ENCODE measurements around the gene NSD2.
"Not testable (repeated sequence)": the region's sequence is repeated elsewhere in the genome, so short reads cannot be mapped to it uniquely, and the experiment has no call there.

The NSD2 gene

GRCh38 chr4:1900624-1901023 is 29.4 kb downstream of the NSD2 start:
- no peak for DNase-seq

GRCh38 chr4:1901127-1901526 is 29.9 kb downstream of the NSD2 start:
- no peak for DNase-seq

DNA sequence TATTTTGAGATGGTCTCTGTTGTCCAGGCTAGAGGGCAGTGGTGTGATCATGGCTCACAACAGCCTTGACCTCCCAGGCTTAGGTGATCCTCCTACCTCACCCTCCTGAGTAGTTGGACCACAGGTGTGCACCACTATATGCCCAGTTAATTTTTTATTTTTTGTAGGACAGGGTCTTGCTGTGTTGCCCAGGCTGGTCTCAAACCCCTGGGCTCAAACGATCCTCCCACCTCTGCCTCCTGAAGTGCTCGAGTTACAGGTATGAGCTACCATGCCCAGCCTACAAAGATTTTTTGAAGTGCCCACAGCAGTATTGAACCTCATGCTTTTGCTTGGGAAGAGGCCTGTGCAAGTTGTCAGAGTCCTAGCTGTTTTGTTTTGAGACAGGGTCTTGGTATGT is 31.1 kb downstream of the NSD2 start:
- no peak for DNase-seq

DNA sequence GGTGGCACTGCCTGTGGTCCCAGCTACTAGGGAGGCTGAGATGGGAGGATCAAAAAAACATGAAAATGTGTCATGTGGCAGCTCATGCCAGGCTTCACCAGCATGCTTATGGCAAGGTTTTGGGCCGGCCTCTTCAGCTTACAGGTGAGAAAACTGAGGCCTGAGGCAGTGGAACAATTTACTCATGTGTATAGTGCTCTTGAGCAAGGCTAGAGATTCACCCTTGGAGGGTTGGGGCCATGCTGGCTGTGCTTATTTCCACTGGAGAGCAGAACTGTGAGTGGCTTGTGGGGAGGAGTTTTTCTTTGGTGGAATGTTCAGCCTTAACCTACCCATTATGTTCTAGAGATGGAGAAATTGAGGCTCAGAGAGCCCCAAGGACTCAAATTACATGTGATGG is 31.8 kb downstream of the NSD2 start:
- no peak for DNase-seq

- no peak for DNase-seq
These were observed 32.8 kb downstream of the NSD2 start for GRCh38 chr4:1904042-1904441.

DNA sequence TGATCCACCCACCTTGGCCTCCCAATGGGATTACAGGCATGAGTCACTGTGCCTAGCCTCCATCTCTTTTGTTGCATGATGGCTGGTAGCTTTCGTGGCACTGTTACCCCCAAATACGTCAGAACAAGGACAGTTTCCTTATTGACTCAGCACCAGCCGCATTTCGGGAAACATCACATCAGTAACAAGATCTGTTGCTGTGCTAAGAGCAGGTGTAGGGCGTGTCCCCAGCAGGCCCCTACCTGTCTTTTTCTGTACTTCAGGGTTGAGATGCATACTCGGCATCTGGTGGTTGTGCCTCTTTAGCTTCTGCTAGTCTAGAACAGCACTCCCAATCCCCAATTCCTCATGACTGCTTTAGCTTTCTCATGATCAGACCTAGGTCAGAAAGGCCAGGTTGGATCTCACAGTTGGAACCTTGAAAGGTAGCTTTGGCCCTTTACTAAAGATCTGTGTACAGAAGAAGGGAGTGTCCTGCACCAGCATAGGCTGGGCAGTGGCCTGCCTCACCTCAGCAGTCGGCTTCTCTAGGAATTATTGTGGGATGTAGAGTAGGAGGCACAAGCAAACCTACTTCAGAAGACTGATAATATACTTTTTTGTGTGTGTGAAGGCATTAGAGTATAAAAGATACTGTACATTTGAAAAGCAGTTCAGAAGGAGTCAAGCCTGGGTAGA is 36.8 kb downstream of the NSD2 start:
- no peak for DNase-seq

DNA sequence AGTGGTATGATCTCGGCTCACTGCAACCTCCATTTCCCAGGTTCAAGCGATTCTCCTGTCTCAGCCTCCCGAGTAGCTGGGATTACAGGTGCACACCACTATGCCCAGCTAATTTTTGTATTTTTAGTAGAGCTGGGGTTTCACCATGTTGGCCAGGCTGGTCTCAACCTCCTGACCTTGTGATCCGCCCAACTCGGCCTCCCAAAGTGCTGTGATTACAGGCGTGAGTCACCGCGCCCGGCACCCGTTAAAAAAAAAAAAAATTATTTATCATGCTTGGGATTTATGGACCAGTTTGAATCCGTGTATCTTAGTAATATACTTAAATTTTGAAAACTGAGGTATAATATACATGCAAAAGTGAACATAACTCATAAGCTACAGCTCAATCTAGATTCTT is 38.5 kb downstream of the NSD2 start:
- not testable (repeated sequence) for DNase-seq

GRCh38 chr4:1910643-1911042 is 39.5 kb downstream of the NSD2 start:
- no peak for DNase-seq

GRCh38 chr4:1911316-1911715 is 40.1 kb downstream of the NSD2 start:
- not testable (repeated sequence) for DNase-seq

- DNase-seq = no peak
These were observed 51.6 kb downstream of the NSD2 start for GRCh38 chr4:1922821-1923220.

DNA sequence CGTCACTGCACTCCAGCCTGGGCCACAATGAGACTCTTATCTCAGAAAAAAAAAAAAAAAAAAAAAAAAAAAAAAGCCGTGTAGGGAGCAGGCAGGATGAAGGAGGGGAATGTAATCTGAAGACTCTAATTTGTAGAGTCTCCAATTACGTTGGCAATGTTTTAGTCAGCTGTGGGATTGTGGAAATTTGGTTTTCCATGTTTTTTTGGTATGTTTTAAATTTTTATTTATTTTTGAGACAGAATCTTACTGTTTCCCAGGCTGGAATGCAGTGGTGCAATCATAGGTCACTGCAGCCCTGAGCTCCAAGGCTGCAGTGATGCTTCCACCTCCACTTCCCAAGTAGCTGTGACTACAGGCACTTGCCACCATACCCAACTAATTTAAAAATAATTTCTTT is 56.5 kb downstream of the NSD2 start:
- DNase-seq = no peak

DNA sequence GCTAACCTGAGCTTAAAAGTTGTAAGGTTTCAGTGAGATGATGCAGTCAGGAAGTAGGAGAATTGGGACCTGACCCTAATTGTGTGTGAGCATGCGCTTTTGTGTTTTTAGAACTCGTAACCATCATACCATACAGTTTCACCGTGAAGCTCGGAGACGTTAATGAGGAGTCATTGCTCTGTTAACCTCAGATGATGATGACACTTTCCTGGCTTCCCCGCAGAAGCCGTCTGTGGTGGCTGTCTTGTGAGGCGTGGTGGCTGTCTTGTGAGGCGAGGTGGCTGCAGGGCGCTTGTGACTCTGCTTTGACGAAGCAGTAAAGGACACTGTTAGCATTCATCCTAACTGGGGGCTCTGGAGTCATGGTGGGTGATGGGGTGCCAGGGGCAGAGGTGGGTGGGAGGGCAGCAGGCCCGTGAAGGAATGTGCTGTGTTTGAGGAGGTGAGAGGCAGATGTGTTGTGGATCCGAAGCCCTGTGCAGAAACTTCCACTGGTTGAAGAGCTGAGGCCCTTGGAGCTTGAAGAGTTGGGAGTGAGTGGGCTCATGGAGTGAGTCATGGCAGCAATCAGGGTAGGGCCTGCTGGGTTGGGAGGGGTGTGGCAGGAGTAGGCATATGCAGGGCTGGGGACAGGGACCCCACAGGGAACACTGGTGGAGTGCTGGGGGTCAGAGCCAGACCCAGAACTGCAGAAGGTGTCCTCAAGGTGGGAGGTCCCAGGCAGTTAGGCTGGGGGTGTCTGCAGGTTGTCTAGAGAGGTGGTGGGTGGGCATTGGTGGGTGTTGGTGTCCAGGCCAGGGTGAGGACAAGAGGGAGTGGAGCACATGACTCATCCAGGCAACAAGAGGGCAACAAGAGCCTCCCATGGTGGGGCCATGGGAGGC is 57.4 kb downstream of the NSD2 start:
- DNase-seq = no peak

GRCh38 chr4:1932736-1933135 is 61.5 kb downstream of the NSD2 start:
- no peak for DNase-seq

DNA sequence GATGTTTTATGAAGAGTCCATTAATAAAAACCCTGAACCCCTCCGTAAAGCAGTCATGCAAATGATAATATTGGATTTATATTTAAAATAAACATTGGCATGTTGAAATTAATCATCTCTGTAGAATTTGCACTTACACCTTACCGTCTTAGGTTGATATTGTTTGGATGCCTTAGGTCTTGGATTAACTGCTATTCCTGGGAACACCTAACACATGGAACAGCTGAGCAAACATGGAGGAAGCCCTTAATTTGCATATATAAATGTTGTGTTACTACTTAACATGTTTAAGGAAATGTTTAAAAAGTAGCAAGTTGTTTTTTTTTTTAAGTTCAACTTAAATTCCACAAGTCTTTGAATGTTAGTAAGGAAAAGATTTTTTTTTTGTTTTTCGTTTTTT is 62.5 kb downstream of the NSD2 start:
- no peak for DNase-seq

DNA sequence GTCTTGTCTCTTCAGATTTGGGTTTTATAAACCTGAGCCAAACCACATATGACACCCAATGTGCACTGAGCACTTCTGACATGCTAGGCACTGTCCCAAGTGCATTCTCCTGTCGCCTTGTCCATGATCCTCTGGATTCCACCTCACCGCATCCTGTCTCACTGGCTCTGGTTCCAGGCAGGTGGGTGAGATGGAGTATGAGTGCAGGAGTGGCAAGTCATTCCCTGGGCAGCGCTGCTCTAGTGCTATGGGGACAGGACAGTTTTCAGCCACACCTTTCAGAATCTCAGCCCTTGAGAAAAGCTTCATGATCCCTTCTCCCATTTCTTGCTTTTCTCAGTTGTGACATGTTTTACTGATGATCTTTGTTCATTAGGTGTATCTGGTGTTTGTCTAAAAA is 66.4 kb downstream of the NSD2 start:
- no peak for DNase-seq

DNA sequence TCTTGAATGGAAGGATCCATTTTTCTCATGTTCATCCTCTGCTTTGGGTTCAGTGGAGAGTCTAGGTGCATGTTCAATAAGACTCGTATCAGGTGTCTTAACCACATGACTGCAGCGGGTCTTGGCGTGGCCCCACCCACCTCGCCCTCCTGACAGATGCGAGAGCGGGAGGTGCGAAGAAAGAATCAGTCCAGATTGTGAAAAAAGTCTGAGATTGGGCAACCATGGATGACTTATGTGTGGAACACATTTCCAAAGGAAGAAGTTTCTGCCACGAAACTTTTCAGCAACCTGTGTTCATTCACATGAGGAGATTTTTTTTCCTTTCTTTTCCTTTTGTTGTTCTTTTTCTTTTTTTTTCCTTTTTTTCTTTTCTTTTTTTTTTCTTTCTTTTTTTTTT is 66.8 kb downstream of the NSD2 start:
- no peak for DNase-seq

DNA sequence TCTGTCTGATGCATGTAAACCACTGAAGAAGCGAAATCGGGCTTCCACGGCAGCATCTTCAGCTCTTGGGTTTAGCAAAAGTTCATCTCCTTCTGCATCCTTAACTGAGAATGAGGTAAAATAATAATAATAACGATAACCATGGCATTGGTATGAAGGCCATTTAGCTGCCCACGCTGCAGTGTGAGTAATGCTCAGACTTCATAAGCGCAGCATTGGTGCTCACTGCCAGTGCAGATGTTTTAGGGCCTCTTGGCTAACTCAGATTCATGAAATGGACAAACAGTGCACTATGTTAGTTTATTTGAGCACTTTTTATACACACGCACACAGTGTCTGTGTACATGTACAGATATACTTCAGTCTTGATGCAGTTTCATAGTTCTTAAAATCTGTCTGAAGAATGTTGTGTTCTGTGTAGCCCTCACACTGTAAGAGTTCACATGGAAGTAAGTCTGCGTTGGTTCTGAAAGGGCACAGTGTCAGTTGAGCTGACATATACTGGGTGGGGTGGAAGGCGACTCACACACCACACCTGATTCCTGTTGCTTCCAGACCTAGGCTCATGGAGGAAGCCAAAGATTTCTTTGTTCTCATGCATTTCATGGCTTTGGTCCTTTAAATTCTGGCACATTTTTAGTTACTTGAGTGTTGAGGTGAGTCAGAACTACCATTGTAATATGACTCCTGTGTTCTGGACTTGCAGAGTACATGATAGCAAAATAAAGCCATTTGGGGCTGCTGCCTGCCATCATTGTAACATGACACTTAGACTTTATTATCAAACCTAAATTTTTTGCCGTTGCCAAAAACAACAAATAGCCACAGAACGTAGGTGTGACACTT is 68.7 kb downstream of the NSD2 start:
- no peak for DNase-seq

GRCh38 chr4:1940566-1940965 is 69.4 kb downstream of the NSD2 start:
- no peak for DNase-seq

DNA sequence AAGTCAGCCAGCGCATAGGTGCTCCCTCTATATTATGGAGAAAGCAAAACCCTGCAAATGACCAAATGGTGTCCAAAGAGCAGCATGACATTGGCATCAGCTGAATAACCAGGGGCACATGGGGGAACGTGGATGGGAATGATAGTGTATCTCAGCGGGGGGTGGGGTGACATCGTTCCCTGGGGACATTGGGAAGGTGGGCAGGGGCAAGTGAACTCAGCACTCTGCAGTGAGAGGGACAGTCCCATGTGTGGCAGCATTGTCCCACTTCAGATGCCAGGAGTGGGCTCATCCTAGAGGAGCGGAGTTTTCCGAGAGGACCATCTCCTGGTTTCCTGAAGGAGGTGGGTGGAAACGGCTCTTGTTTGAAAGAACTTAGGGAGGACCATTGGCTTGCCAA is 72.7 kb downstream of the NSD2 start:
- no peak for DNase-seq

- no peak for DNase-seq
These were observed 74.1 kb downstream of the NSD2 start for GRCh38 chr4:1945124-1945895.

- DNase-seq = no peak
These were observed 74.7 kb downstream of the NSD2 start for GRCh38 chr4:1945912-1946311.

GRCh38 chr4:1948232-1948631 is 77.0 kb downstream of the NSD2 start:
- DNase-seq = no peak

All from stimulated activated CD4-positive, alpha-beta T cell treated with anti-CD3 and anti-CD28 coated beads, Interleukin-2, amount 100 ng/mL, for 48 hours (primary cell).